Breast epithelium (tissue), 3 donors: ENCODE results near the gene SH2B3.

ENCODE experiments used
- CTCF ChIP-seq, 3 donors: fragments of 450-650 bp; IDR thresholded peaks; one replicate each; pipeline ENCODE4 v1.5.1; 2016 to 2017; ENCODE audit warnings: antibody characterized with exemption in 3 of 3, mild to moderate bottlenecking in 3 of 3, moderate library complexity in 3 of 3
- POLR2AphosphoS5 ChIP-seq, 3 donors: sonication (generic); formaldehyde crosslinking; IDR thresholded peaks; one replicate each; pipeline ENCODE4 v1.6.1; 2017; ENCODE audit warnings: antibody characterized with exemption in 3 of 3

GRCh38 chr12:111450676-111451075, 45.0 kb downstream of the SH2B3 start:
- TF ChIP-seq CTCF (IDR thresholded peaks at IDR 0.05) (no peak), POLR2AphosphoS5 (IDR thresholded peaks at IDR 0.05) (no peak)
